WI38 (cell line): Measurements from ENCODE around the gene ZFHX3.

Experiments
- H3K4me3 ChIP-seq: 2 replicates; pipeline ENCODE4 v1.5.1; 2011; ENCODE audit warnings: low read depth, mild to moderate bottlenecking, control low read depth, low read length
- CTCF ChIP-seq: IDR thresholded peaks from 2 replicates; pipeline ENCODE4 v1.5.1; 2012; ENCODE audit warnings: low read depth, mild to moderate bottlenecking, control low read depth, low read length

ZFHX3 gene

GRCh38 chr16:72911971-72912370, 136.0 kb downstream of the ZFHX3 start:
- no peak overlapping the region for H3K4me3 ChIP-seq
- no peak for TF ChIP-seq CTCF

GRCh38 chr16:72910875-72911274, 137.1 kb downstream of the ZFHX3 start:
- no peak overlapping the region for H3K4me3 ChIP-seq
- no peak for TF ChIP-seq CTCF

- TF ChIP-seq CTCF, result no peak
- no peak overlapping the region for H3K4me3 ChIP-seq
Observed at GRCh38 chr16:72910381-72910780, 137.5 kb downstream of the ZFHX3 start.

GRCh38 chr16:72909196-72909595, 138.7 kb downstream of the ZFHX3 start:
- H3K4me3 ChIP-seq, result no peak overlapping the region
- TF ChIP-seq CTCF, result no peak

GRCh38 chr16:72908362-72909167, 139.4 kb downstream of the ZFHX3 start:
- no peak overlapping the region for H3K4me3 ChIP-seq
- TF ChIP-seq CTCF, result no peak

- no peak overlapping the region for H3K4me3 ChIP-seq
- TF ChIP-seq CTCF, result no peak
Observed at GRCh38 chr16:72905581-72905980, 142.3 kb downstream of the ZFHX3 start.

- H3K4me3 ChIP-seq, result no peak overlapping the region
- no peak for TF ChIP-seq CTCF
Observed at GRCh38 chr16:72903176-72903575, 144.8 kb downstream of the ZFHX3 start.
